SU-DHL-6 (cell line): ENCODE results near the gene STK33.

ENCODE experiments used
- H2AFZ ChIP-seq: fragments of 200-600 bp; sonication (generic); 2 replicates; pipeline ENCODE4 v1.6.1; 2014; ENCODE audit warnings: low read depth, mild to moderate bottlenecking, moderate library complexity, mixed read lengths, antibody characterized with exemption, low read length; ENCODE audit not compliant: severe bottlenecking
- H3F3A ChIP-seq: fragments of 200-600 bp; shearing (Covaris generic); 2 replicates; pipeline ENCODE4 v1.6.0; 2016; ENCODE audit warnings: antibody characterized with exemption, mild to moderate bottlenecking; ENCODE audit not compliant: insufficient read depth
- H3K27ac ChIP-seq: fragments of 200-600 bp; sonication (generic); 2 replicates; pipeline ENCODE4 v1.5.1; 2016; ENCODE audit warnings: low read depth, mild to moderate bottlenecking, low read length, moderate library complexity, mixed read lengths
- H3K27me3 ChIP-seq: fragments of 200-600 bp; sonication (generic), shearing (Covaris generic); 2 replicates; pipeline ENCODE4 v1.6.0; 2014; ENCODE audit warnings: mild to moderate bottlenecking, low read length
- H3K36me3 ChIP-seq: fragments of 200-600 bp; sonication (generic); 2 replicates; pipeline ENCODE4 v1.6.1; 2014; ENCODE audit warnings: mild to moderate bottlenecking, low read length, mixed read lengths
- H3K4me2 ChIP-seq: fragments of 300-600, 200-600 bp; shearing (Covaris generic), sonication (generic); 2 replicates; pipeline ENCODE4 v1.6.0; 2014; ENCODE audit warnings: low read length, low read depth, mild to moderate bottlenecking; ENCODE audit not compliant: poor library complexity, severe bottlenecking
- H3K4me3 ChIP-seq: fragments of 200-600 bp; sonication (generic); 2 replicates; pipeline ENCODE4 v1.5.1; 2014; ENCODE audit warnings: antibody characterized with exemption, low read length, mild to moderate bottlenecking, mixed read lengths; ENCODE audit not compliant: insufficient read depth, poor library complexity, severe bottlenecking
- H3K79me2 ChIP-seq: fragments of 200-600 bp; sonication (generic); 2 replicates; pipeline ENCODE4 v1.6.1; 2014; ENCODE audit warnings: mild to moderate bottlenecking, low read length, moderate library complexity; ENCODE audit not compliant: insufficient read depth
- H3K9ac ChIP-seq: fragments of 200-600 bp; sonication (generic); 2 replicates; pipeline ENCODE4 v1.7.0; 2014; ENCODE audit warnings: mild to moderate bottlenecking, low read length
- H3K9me2 ChIP-seq: fragments of 200-600 bp; sonication (generic); replicated peaks from 2 replicates; pipeline ENCODE4 v1.6.1; 2014; ENCODE audit warnings: low read length; ENCODE audit not compliant: insufficient read depth
- H3K9me3 ChIP-seq: fragments of 200-600 bp; sonication (generic); 2 replicates; pipeline ENCODE4 v1.6.1; 2014; ENCODE audit warnings: low read length, mixed read lengths; ENCODE audit not compliant: insufficient read depth
- H4K20me1 ChIP-seq: fragments of 200-600 bp; sonication (generic); 2 replicates; pipeline ENCODE4 v1.6.1; 2014; ENCODE audit warnings: low read depth, mild to moderate bottlenecking, antibody characterized with exemption, low read length, moderate library complexity, mixed read lengths
- EZH2phosphoT487 ChIP-seq: fragments of 200-600 bp; sonication (generic), shearing (Covaris generic); conservative IDR thresholded peaks from 2 replicates; pipeline ENCODE4 v1.6.1; 2018; ENCODE audit warnings: mild to moderate bottlenecking, antibody characterized with exemption, low read length, moderate library complexity, mixed read lengths
- TF ChIP-seq, protein P1 (sequence below): fragments of 200-600 bp; sonication (generic); IDR thresholded peaks from one replicate; pipeline ENCODE4 v1.5.1; 2017; ENCODE audit warnings: antibody characterized with exemption, mild to moderate bottlenecking, low read length, moderate library complexity; ENCODE audit not compliant: insufficient read depth, poor library complexity, severe bottlenecking

Gene STK33

DNA sequence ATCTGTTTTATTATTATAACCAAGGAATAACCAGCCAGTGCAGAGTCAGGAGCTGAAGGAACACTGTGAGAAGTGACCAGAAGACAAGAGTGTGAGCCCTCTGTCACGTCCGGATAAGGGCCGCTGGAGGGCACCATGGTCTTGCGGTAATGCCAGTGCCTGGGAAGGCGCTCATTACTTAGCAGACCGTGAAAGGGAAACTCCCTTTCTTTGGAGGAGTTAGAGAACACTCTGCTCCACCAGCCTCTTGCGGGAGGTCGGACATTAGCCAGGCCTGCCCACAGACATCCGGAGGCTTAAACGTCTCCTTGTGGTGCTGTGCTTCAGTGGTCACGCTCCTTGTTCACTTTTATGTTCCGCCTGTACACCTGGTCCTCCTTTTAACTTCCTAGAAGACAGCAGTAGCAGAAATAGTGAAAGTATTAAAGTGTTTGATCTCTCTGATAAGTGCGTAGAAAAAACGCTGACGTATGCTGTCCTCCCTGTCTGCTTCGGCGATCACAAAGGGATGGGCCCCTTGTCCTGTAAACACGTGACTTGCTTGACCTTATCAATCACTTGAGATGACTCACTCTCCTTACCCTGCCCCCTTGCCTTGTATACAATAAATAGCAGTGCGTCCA lies 209.7 kb downstream of the STK33 start:
- Histone ChIP-seq H3K27ac (no peak overlapping the region), H2AFZ (no peak overlapping the region), H3F3A (no peaks in the 10 kb centered on the region), H3K9me3 (no peaks in the 10 kb centered on the region), H3K9ac (no peak overlapping the region), H3K36me3 (no peaks in the 10 kb centered on the region), H3K27me3 (no peaks in the 10 kb centered on the region), H3K9me2 (no peaks in the 10 kb centered on the region), H3K4me3 (no peak overlapping the region), H3K79me2 (no peaks in the 10 kb centered on the region), H4K20me1 (no peaks in the 10 kb centered on the region), H3K4me2 (no peak overlapping the region)
- TF ChIP-seq, protein P1, sequence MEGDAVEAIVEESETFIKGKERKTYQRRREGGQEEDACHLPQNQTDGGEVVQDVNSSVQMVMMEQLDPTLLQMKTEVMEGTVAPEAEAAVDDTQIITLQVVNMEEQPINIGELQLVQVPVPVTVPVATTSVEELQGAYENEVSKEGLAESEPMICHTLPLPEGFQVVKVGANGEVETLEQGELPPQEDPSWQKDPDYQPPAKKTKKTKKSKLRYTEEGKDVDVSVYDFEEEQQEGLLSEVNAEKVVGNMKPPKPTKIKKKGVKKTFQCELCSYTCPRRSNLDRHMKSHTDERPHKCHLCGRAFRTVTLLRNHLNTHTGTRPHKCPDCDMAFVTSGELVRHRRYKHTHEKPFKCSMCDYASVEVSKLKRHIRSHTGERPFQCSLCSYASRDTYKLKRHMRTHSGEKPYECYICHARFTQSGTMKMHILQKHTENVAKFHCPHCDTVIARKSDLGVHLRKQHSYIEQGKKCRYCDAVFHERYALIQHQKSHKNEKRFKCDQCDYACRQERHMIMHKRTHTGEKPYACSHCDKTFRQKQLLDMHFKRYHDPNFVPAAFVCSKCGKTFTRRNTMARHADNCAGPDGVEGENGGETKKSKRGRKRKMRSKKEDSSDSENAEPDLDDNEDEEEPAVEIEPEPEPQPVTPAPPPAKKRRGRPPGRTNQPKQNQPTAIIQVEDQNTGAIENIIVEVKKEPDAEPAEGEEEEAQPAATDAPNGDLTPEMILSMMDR: no peak
- no peak for TF ChIP-seq EZH2phosphoT487

DNA sequence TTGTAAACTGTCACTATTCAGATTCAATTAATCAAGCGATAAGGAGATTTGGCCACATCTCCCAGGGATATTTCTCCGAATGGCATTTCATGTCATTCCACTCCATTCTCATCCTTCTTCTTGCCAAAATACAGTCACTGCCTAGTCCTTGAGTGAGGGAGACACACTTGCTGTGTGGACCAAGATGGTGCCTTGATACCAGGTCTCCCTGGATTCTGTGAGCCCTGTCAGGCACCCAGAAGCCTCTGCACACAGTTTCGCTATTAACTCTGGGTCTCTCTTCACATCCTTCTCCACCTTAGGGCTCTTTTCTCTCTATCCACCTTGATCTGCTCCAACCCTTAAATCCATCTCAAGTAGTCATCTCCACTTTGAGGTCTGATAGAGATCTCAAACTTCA lies 210.4 kb downstream of the STK33 start:
- H2AFZ ChIP-seq: no peak overlapping the region
- H3K79me2 ChIP-seq: no peaks in the 10 kb centered on the region
- H3K9me3 ChIP-seq: no peaks in the 10 kb centered on the region
- H3K4me3 ChIP-seq: no peak overlapping the region
- no peaks in the 10 kb centered on the region for H3K9me2 ChIP-seq
- no peaks in the 10 kb centered on the region for H3K27me3 ChIP-seq
- TF ChIP-seq, protein P1: no peak
- no peak for TF ChIP-seq EZH2phosphoT487
- no peaks in the 10 kb centered on the region for H3F3A ChIP-seq
- H3K36me3 ChIP-seq: no peaks in the 10 kb centered on the region
- no peak overlapping the region for H3K27ac ChIP-seq
- H4K20me1 ChIP-seq: no peaks in the 10 kb centered on the region
- H3K4me2 ChIP-seq: no peak overlapping the region
- H3K9ac ChIP-seq: no peak overlapping the region

GRCh38 chr11:8383227-8383626 lies 210.8 kb downstream of the STK33 start:
- TF ChIP-seq, protein P1: no peak
- no peak for TF ChIP-seq EZH2phosphoT487
- Histone ChIP-seq H3F3A (no peaks in the 10 kb centered on the region), H2AFZ (no peak overlapping the region), H3K27ac (no peak overlapping the region), H3K9ac (no peak overlapping the region), H3K9me2 (no peaks in the 10 kb centered on the region), H3K27me3 (no peaks in the 10 kb centered on the region), H3K79me2 (no peaks in the 10 kb centered on the region), H4K20me1 (no peaks in the 10 kb centered on the region), H3K4me3 (no peak overlapping the region), H3K9me3 (no peaks in the 10 kb centered on the region), H3K36me3 (no peaks in the 10 kb centered on the region), H3K4me2 (no peak overlapping the region)
